PC-3 (cell line): ENCODE measurements around the gene CCNG2.

Experiments
- EZH2 ChIP-seq: fragments of 300-600 bp; sonication (generic); IDR thresholded peaks from one replicate; pipeline ENCODE4 v1.6.1; 2017; ENCODE audit warnings: antibody characterized with exemption, mild to moderate bottlenecking, low read length; ENCODE audit not compliant: unreplicated experiment
- TF ChIP-seq, protein P1 (sequence below): fragments of 300-600 bp; sonication (generic); conservative IDR thresholded peaks from 2 replicates; pipeline ENCODE4 v1.5.1; 2017; ENCODE audit warnings: antibody characterized with exemption, low read depth, mild to moderate bottlenecking, low read length

DNA sequence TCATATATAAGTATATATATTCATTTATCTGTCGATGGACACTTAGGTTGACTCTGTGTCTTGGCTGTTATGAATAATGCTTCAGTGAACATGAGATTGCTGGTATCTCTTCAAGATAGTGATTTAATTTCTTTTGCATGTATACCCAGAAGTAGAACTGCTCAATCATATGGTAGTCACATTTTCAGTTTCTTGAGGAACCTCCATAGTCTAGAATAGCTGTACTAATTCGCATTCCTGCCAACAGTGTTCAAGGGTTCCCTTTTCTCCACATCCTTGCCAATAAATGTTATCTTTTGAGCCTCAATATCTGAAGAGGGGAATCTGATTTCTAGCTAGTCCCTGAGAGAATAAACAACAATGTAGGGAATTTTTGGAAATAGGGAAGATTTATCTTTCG is 32.4 kb upstream of the CCNG2 start:
- TF ChIP-seq, protein P1, sequence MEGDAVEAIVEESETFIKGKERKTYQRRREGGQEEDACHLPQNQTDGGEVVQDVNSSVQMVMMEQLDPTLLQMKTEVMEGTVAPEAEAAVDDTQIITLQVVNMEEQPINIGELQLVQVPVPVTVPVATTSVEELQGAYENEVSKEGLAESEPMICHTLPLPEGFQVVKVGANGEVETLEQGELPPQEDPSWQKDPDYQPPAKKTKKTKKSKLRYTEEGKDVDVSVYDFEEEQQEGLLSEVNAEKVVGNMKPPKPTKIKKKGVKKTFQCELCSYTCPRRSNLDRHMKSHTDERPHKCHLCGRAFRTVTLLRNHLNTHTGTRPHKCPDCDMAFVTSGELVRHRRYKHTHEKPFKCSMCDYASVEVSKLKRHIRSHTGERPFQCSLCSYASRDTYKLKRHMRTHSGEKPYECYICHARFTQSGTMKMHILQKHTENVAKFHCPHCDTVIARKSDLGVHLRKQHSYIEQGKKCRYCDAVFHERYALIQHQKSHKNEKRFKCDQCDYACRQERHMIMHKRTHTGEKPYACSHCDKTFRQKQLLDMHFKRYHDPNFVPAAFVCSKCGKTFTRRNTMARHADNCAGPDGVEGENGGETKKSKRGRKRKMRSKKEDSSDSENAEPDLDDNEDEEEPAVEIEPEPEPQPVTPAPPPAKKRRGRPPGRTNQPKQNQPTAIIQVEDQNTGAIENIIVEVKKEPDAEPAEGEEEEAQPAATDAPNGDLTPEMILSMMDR: no peak
- TF ChIP-seq EZH2: no peak
